Suppressor macrophage treated with lipopolysaccharide for 1 hour (primary cell): ENCODE results near the gene MYOF.
A peak's percentile ranks its signal among the peaks of the same experiment; 100 is the strongest.
"Not testable (repeated sequence)": the region's sequence is repeated elsewhere in the genome, so short reads cannot be mapped to it uniquely, and the experiment has no call there.

Source experiments
- DNase-seq, 3 donors: peaks; one replicate each; pipeline ENCODE4 v3.0.0-alpha.2; 2020 to 2022

MYOF gene

DNA sequence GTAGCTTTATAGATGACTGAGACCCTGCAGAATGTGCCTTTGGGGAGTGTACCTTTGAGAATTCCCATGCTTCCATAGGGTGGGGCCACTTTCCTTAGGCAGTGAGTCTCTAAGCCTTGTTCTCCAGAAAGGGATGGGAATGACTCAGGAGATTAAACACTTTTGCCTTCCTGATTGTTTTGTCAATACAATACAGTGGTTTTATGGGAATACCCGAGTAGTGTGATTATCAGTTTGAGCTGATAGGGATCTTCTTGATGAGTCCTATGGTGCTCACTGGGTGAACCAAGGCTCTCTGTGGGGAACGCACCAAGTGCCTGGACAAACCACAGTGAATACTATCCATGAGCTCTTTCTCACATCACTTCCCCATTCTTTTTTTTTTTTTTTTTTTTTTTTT is 6.3 kb downstream of the MYOF start:
- peak; percentile 62 to 92 (median 82) for DNase-seq

DNA sequence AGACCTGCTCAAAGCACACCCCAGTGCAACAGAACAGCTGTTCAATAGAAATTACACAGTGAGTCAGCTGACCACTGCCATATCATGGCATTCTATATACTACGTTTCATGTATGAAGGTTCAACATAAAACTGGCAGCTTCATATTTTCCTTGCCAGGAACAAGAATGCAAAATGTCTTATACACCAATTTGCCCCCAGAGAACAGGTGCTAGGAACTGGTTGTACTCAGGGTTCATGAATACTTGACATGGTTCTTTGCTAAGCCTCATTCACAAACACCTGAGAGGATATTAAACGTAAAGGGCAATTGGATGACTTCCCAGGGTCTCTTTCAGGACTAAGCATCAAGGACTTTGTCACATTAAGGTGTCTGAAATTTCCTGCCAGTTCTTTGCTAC is 6.9 kb downstream of the MYOF start:
- no peak for DNase-seq

DNA sequence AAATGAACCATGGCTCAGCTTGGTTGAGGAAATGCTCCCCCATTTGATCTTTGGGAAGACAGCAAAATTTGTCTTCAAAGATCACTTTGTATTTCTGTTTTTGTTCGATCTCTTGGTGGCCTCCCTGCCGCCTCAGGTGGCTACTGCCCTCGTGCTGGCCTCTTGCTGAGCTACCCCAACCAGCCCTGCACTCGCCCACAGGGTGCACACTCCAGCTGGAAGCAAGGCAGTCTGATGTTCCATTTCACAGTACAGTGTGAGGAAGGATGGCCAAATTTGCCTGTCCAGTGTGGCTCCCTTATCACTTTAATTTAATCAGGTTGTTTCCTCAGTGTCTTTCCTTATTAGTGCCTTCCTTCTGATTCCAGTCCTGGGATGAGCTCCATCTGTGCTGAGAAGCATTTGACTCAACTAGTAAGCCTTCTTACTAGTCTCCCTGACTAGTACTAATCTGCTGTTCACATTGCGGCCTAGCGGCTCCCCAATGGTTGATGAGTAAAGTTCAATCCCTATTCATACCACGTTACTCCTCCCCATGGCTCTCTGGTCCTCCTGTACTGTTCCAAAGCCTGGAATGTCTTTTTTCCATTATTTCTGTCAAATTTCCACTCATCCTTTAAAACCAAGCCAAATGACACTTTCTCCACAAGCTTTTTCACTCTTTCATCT is 8.2 kb downstream of the MYOF start:
- no peak for DNase-seq

DNA sequence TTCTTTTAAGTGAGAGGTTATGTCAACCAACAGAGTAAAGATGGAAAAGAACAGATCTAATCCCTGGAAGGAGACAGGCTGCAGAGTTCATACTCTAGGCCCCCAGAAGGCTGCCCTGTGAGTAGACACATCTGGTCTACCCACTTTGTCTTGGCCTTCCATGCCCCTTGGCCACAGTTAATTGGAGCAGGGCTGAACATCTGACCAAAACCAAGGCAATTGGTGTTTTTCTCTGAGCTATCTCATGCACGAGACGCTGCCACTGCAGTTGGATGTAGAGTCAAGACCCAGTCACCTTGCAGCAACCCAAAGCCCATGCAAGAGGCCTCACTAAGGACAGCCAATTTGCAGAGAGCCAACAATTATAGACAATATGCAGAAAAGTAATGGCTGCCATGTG is 9.0 kb downstream of the MYOF start:
- no peak for DNase-seq

DNA sequence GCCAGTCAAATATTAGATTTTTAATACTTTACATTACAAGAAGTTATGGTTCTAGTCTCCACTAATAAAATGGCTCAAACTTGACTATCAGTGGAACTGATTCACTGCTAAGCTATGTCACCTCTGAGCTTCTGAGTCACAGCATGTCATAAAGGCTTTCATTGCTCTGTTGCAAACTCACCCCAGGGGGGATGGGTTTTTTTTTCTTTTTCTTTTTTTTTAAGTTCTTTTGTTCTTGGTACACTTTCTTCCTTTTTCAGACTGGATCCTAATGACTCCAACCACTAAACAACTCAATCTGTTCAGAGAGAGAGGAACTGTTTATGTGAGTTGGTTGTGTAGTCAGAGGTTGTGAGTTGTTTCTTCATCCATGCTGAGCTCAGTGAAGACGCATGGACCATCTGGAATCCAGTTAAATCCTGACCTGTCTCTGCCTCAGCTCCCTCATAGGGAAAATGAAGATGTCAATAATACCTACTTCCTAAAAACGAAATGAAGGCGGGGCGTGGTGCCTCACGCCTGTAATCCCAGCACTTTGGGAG is 11.0 kb downstream of the MYOF start:
- DNase-seq = peak; percentile 67 to 89 (median 83)

DNA sequence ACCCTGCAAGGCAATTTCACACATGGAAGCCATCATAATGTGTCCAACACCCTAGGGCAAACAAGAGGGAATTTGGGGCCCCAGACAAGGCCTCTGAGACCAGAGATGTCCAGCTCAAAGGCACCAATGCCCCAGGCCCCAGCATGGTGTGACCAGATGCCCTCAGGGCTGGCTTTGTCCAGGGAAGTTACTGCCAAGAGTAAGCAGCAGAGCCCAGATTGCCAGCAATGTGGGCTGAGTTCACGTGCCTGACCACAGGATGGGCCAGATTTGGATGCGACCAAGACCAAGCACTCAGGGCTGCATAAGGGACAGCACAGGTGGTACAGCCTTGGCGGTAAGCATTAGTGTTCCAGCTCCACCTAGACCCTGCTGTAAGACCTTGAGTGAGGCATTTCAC is 12.7 kb downstream of the MYOF start:
- DNase-seq = no peak

DNA sequence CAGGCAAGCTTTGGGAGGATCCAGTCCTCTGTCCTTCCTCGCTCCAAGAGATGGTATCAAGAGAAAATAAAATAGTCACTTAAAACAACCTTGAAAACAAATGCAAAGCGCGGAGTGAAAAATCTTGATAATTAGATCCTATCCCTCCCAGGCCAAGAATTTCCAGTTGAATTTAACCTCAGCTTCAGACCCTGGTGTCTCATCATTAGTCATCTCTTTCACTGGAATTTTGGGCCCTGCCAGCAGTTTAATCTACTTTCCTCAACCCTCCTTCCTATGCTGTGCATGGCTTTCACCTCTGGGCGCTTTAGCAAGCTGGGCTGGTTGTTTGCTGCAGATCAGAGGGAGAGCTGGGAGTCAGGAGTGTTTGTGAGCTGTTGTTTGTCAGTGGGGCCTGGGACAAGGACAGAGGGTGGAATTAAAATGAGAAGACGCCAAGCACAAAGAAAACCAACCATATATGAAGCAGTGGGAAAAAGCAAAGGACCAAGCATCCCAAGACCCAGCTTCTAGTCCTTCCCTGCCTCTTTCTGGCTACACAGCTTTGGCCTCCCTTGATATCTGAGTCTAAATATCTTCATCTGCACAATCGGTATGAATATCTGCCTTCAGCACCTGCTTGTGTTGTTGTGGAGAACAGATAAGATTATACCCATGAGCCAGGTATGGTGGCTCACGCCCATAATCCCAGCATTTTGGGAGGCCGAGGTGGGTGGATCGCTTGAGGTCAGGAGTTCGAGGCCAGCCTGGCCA is 13.5 kb downstream of the MYOF start:
- peak; percentile 46 to 63 (median 60) for DNase-seq

DNA sequence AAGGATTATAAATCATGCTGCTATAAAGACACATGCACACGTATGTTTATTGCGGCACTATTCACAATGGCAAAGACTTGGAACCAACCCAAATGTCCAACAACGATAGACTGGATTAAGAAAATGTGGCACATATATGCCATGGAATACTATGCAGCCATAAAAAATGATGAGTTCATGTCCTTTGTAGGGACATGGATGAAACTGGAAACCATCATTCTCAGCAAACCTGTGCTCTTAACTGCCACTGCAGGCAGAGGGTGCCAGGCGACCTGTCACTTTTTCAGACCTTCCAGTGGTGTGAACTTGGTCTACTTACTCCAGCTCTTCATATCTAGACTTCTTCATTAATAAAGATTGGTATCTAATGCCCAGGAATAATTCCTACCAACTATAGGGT is 14.5 kb downstream of the MYOF start:
- not testable (repeated sequence) for DNase-seq

DNA sequence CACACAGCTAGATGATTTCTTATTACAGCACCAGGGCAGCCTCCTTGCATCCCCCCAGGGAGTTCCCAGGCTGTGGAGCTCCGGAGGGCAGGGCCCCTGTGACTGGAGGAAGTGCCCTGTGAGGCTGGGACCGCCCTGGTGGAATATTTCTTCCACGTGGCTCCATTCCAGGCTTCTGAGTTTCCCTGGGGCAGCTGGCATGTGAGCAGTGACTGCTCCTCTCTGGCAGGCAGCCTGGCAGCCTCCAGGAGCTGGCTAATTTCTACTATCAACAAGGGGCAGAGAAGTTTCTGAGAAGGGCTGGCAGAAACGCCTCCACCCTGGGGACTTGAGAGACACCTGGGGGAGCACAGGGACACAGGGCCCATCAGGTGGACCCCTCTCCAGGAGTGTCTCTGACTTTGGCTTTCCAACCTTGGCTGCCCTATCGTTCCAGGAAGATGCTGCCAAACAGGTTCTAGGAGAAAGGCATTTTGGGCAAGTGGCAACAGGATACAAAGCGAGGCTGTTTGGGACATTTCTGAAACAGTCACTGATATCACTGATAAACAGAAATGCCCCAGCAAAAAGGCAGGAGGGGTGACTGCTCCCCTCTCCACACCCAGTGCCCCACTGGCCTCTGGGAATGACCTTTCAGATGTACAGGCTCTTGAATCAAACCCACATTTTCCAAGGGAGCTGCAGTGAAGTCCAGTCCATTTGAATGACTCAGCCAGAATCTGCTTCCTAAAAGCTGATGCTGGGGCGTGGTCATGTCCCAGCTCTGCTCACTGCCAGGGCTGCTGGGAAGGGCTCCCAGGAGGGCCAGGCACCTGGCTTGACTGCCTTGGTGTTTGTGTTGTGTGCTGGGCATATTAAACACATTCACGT is 16.1 kb downstream of the MYOF start:
- DNase-seq = peak; percentile 86 to 92 (median 90)

DNA sequence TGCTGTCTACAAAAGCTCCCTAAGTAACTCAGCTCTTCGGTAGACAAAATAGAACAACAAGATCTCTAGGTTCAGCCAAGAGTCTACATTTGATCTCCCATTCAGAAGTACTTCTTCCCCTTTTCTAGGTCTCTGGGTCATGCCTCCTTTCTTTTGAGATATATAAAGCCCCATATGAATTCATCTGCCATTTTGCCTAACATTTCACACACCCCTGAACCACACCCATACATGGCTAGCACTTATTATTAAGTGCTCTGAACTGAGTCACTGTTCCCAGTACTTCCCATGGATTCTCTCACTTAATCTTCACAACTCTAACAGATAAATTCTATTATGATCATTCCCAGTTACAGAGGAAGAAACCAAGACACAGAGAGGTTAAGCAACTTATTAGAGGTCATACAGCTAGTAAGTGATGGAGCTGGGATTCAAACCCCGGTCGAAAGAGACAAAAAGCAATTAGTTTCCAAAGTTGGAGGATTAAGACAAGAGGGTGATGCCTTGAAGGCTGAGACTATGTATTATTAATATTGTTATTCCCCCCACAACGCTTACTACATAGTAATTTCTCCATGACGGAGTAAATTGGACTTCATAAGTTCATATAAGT is 17.3 kb downstream of the MYOF start:
- peak in 1 of 3 donors; percentile 44 for DNase-seq

DNA sequence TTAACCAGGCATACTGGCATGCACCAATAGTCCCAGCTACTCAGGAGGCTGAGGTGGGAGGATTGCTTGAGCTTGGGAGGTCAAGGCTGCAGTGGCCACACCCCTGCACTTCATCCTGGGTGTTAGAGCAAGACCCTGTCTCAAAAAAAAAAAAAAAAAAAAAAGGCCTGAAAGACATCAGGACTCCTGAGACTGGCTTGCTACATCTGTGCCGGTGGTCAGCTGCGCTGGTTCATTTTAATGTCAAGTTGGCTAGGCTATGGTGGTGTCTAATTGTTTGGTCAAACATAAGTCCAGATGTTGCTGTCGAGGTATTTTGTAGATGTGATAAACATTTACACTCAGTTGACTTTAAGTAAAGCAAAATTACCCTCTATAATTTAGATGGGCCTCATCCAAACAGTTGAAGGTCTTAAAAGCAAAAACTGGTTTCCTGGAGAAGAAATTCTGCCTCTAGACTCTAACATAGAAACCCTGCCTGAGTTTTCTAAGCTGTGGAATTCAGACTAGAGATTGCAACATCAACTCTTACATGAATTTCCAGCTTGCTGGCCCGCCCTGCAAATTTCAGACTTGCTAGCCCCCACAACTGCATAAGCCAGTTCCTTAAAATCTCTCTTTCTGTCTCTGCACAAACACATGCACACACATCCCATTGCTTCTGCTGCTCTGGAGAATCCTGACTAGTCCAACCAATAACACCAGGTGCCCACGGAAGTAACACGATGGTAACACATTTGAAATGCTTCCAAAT is 18.2 kb downstream of the MYOF start:
- DNase-seq = peak; percentile 72 to 82 (median 81)

DNA sequence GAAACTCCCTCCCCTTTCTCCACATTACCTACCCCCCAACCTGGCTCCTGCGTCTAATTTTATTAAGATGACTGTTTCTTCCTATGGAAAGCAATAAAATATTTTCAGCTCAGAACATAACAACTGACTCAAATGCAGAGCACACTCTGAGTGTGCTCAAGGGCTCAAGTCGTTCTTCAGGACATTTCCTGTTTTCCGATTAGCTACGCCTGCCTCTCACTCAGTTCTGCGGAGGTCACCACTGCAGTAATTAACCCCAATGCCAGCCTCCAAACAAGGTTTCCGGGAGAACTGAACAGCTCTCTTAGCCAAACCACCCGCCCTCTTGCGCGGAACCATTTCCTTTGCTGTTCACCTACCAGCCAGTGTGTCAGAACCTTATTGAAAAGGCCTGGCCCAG is 19.3 kb downstream of the MYOF start:
- peak; percentile 64 to 72 (median 71) for DNase-seq

DNA sequence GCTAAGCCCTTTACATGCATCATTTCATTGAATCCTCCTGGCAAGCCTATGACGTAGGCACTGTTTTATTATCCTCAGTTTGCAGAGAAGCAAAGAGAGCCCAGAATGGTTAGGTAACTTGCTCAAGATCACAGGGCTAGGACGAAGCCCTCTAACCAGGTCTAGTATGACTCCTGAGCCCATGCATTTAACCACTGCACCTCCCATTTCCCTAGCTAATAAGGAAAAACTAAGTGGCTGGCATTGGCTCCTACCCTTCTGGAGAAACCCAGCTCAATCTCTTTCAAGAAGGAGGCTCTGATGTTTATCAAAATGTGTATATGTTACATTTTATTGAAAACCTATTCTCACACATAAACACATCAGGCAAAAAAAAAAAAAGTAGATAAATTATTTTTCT is 19.8 kb downstream of the MYOF start:
- no peak for DNase-seq

DNA sequence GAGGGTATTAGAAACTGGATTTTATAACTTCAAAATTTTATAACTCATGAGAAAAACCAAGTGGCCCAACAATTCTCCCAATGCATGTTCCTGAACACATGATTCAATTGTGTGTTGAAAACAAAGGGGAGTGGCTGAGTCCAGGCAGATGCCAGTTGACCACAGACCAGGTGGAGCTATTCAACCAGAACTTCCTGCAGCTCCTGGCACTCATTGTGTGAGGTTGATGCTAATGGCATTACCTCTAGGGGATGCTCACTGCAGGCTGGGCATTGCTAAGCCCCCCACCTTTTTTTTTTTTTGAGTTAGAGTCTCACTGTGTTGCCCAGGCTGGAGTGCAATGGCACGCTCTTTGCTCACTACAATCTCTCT is 20.3 kb downstream of the MYOF start:
- no peak for DNase-seq

DNA sequence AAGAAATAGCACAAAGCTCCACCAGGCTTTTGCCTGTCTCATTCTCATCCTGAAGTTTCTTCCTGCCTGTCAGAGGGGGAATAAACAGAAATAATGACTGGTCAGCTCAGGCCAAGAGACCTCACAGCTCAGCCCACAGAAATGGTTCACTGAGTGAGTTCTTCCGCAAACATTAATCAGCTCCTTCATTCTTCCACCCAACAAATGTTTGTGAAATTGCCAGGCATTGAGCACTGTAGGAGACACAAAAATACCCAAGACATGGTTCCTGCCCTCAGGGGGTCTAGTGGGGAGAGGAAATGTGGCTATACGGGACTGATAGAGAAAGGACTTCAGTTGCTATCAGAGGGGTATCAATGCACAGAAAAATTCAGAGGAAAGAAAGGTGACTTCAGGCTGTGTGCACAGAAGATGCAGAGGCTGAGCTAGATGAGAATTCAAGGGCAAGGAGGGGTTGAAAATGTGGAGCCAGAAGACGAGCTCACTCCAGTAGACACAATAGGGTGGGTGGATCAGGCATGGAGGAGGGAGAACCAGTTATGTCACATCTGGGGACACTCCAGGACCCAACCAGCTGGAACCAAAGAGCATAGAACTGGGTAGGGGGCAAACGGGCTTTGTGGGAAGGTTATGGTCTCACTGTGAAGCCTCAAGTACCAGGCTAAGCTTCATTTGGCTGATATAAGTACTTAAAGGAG is 20.9 kb downstream of the MYOF start:
- DNase-seq = no peak

DNA sequence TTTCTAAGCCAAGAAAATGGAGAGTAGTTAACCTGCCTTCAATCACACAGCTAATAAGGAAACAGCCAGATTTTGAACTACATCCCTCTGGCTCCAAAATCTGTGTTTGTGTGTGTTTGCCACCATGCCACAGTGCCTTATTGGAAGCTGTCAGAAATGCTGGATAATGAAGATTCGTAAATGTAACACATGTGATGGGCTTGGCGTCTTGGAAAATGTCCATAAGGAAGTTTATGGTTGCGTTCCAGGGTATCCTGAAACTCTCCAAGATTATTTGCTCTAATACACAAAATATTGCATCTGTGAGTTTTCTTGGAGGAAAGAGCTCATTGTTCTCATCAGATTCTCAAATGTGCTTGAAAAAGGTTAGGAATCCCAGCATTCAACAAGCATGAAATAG is 22.7 kb downstream of the MYOF start:
- DNase-seq = no peak

DNA sequence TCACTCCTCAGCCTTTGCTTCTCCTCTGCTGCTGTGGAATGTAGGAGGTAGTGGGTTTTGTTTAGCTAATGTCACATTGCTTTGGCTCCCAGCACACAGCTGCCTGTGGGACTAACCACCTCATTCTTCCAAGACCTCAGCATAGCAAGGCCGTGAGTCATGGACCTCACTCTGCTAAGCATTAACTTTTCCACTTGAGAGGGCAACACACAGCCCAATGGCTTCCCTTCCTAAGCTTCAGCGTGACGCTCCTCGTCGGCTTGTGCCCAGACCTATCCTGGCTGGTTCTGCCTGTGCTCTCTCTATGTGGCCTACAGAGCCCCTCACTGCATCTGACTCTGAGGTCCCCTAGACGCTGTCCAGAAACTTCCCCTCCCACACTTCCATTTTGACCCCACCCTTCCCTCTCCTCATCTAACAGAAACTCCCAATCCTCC is 23.3 kb downstream of the MYOF start:
- peak; percentile 77 to 78 (median 78) for DNase-seq

DNA sequence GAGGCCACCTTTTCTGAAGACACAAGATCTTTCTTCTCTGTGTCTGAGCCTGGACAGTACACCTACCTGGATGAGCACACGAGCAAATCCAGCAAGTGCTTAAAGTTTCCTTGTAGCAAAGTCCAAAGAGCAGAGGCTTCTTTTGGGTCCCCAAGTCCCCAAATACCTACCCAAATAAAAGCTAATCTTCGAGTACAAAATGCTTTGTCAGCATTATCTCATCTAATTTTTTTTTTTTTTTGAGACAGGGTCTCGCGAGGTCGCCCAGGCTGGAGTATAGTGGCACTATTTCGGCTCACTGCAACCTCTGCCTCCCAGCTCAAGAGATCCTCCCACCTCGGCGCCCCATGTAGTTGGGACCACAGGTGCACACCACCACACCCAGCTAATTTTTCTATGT is 24.6 kb downstream of the MYOF start:
- DNase-seq = no peak

DNA sequence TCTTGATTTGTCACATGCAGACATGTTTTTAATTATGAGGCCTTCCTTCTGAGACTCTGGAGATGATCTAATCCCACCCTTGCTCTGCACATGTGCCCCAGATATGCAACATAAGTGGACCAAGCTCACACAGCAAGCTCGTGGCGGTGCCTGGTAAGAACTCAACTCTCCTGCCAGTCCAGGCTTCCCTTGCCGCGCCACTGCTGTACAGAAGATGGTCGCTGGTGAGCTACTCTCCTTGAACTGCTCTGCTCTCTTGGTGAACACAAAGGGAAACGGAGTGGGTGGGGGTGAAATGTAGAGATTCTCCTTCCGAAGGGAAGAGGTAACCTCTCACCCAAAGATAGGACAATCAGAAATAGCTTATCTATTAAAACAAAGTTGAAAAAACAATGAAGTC is 25.7 kb downstream of the MYOF start:
- no peak for DNase-seq

DNA sequence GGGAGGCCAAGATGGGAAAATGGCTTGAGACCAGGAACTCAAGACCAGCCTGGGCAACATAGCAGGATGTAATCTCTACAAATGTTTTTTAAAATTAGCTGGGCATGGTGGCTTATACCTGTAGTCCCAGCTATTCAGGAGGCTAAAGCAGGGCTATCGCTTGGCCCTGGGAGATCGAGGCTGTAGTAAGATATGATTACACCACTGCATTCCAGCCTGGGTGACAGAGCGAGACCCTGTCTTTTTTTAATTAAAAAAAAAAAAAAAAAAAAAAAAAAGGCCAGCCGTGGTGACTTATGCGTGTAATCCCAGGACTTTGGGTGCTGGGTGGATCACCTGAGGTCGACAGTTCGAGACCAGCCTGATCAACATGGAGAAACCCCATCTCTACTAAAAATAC is 27.4 kb downstream of the MYOF start:
- no peak for DNase-seq

DNA sequence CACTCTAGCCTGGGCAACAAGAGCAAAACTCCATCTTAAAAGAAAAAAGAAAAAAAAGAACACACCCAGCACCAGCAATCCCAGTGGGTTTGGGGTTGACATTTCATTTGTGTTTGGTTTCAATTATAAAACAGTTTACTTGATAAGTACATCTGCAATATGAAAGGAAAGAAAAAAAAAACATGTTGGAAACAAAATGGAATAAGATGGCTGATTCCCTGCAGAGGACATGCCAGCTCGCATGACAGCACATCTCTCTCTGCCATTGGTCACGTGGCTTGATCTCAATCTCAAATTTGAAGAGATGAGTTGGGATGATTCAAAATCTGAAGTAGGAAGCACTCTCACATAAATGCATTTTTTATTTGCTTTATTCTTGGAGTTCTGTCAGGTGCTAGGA is 28.0 kb downstream of the MYOF start:
- no peak for DNase-seq

DNA sequence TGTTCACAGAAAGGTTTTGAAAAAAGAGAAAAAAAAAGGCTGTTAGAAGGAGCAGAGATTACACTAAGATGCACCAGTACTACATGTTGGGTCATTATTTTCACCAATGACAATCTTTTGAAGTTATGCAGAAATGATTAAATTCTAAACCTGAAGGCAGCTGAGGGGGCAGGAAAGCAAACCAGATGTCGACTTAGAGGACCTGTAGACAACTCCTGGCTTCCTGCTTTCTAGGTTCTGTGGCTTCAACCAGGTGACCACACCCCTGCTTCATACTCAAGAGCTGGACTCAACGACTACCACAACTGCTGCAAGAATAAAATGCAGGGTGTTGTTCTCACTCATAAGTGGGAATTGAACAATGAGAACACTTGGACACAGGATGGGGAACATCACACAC is 30.0 kb downstream of the MYOF start:
- no peak for DNase-seq
